Lower leg skin (tissue), 4 donors: ENCODE measurements around the gene GJD3. TPM values are rescaled to one million over a fixed set of nuclear protein-coding genes. Genes with fewer than 3 reads are reported as not detected.

Experiments
- DNase-seq, 2 donors: peaks; one replicate each; pipeline ENCODE4 v3.0.0-alpha.2; 2019; ENCODE audit warnings: low spot score in 2 of 2
- H3K4me3 ChIP-seq: fragments of 200-600 bp; sonication (generic); 2 replicates; pipeline ENCODE4 v1.5.1; 2017; ENCODE audit warnings: mild to moderate bottlenecking, low read depth; ENCODE audit not compliant: poor library complexity, severe bottlenecking
- POLR2A ChIP-seq, 2 donors: fragments of 450-650 bp; IDR thresholded peaks; one replicate each; pipeline ENCODE4 v1.6.1; 2016 to 2017; ENCODE audit warnings: antibody characterized with exemption in 2 of 2, mild to moderate bottlenecking in 1 of 2, moderate library complexity in 1 of 2
- WGBS, 2 donors: methylation state at CpG; one replicate each; pipeline ENCODE4 v1.1.5; 2018; 5-methylcytosine and 5-hydroxymethylcytosine counted together
- intact Hi-C: fragments of 100-400 bp; cut with DNase I; formaldehyde crosslinking; loops from one replicate; pipeline ENCODE4 v1.15.0; 2023; ENCODE audit warnings: low total_unique reads
- total RNA-seq, 4 donors: library from RNA; depleted of rRNA; stranded (reverse); fragments of >200 nt; gene quantifications; one replicate each; pipeline ENCODE4 v1.1.0, GENCODE V29; 2016
- TF ChIP-seq, protein P1 (sequence below), 3 donors: fragments of 450-650 bp; IDR thresholded peaks; one replicate each; pipeline ENCODE4 v1.5.1; 2016; ENCODE audit warnings: antibody characterized with exemption in 3 of 3, mild to moderate bottlenecking in 3 of 3, moderate library complexity in 2 of 3

GJD3 gene
- total RNA-seq, 4 donors from 2014 or later: not detected

- peak overlapping the region; percentile 73 for H3K4me3 ChIP-seq
- DNase-seq: peak; percentile 89 to 98
- intact Hi-C loops: loop anchor here (10.0 kb wide), 1 partner anchor 226 kb away; no protein-coding TSS in a partner anchor
- WGBS, 2 donors: 0 to 1% methylated on average over 9 to 48 of the region's 55 CpGs
- no peak for TF ChIP-seq POLR2A (IDR thresholded peaks at IDR 0.05)
- TF ChIP-seq, protein P1, sequence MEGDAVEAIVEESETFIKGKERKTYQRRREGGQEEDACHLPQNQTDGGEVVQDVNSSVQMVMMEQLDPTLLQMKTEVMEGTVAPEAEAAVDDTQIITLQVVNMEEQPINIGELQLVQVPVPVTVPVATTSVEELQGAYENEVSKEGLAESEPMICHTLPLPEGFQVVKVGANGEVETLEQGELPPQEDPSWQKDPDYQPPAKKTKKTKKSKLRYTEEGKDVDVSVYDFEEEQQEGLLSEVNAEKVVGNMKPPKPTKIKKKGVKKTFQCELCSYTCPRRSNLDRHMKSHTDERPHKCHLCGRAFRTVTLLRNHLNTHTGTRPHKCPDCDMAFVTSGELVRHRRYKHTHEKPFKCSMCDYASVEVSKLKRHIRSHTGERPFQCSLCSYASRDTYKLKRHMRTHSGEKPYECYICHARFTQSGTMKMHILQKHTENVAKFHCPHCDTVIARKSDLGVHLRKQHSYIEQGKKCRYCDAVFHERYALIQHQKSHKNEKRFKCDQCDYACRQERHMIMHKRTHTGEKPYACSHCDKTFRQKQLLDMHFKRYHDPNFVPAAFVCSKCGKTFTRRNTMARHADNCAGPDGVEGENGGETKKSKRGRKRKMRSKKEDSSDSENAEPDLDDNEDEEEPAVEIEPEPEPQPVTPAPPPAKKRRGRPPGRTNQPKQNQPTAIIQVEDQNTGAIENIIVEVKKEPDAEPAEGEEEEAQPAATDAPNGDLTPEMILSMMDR (IDR thresholded peaks at IDR 0.05): no peak
Observed at GRCh38 chr17:40340880-40341807, 23.4 kb downstream of the GJD3 start.

DNA sequence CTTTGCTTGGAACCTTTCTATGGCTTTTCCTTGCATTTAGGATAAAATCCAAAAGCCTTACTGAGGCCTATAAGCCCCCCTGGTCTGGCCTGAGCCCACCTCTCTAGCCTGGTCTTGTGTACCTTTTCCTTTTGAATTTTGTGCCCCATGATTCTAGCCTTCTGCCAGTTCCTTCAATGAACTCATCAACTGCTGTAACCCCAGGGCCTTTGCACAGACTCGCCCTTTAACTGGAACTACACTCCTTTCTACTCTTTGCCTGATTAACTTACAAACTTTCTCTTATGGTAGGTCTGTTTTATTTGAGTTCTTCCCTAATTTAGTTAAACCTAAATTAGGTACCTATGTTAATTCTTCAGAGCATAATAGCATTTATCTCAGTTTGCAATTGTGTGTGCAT is 24.2 kb downstream of the GJD3 start:
- no peak for DNase-seq
- intact Hi-C loops: loop anchor here (10.0 kb wide), 1 partner anchor 226 kb away; no protein-coding TSS in a partner anchor
- WGBS, 2 donors: 84 to 88% methylated on average over 1 of the region's 1 CpG
- H3K4me3 ChIP-seq: no peak overlapping the region
- no peak for TF ChIP-seq POLR2A (IDR thresholded peaks at IDR 0.05)
- TF ChIP-seq, protein P1 (IDR thresholded peaks at IDR 0.05): no peak

- TF ChIP-seq, protein P1 (IDR thresholded peaks at IDR 0.05): no peak
- TF ChIP-seq POLR2A (IDR thresholded peaks at IDR 0.05): no peak
- 69 to 71% methylated on average over 13 of the region's 13 CpGs for WGBS, 2 donors
- H3K4me3 ChIP-seq: no peak overlapping the region
- DNase-seq: no peak
- intact Hi-C loops: no loop called here
Observed at GRCh38 chr17:40338941-40339649, 25.4 kb downstream of the GJD3 start.

- 64 to 76% methylated on average over 5 of the region's 5 CpGs for WGBS, 2 donors
- H3K4me3 ChIP-seq: no peak overlapping the region
- intact Hi-C loops: no loop called here
- DNase-seq: no peak
- no peak for TF ChIP-seq POLR2A (IDR thresholded peaks at IDR 0.05)
- TF ChIP-seq, protein P1 (IDR thresholded peaks at IDR 0.05): no peak
Observed at GRCh38 chr17:40338058-40338457, 26.5 kb downstream of the GJD3 start.

GRCh38 chr17:40337351-40337750 is 27.2 kb downstream of the GJD3 start:
- TF ChIP-seq POLR2A (IDR thresholded peaks at IDR 0.05): no peak
- TF ChIP-seq, protein P1 (IDR thresholded peaks at IDR 0.05): no peak
- WGBS, 2 donors: 74 to 78% methylated on average over 8 of the region's 8 CpGs
- DNase-seq: no peak
- H3K4me3 ChIP-seq: no peak overlapping the region
- intact Hi-C loops: no loop called here
